Kidney (tissue), 14 donors: Measurements from ENCODE around the gene C16orf86. TPM values are rescaled to one million over a fixed set of nuclear protein-coding genes. Genes with fewer than 3 reads are reported as not detected.

ENCODE experiments used
- DNase-seq, 5 donors: peaks; one replicate each; pipeline ENCODE4 v3.0.0-alpha.2; 2013 to 2020
- FAIRE-seq: peaks from 2 replicates; lab custom pipeline; 2012; peaks lifted over from hg19 to GRCh38; lab: Jason Lieb, UNC
- H3K27ac ChIP-seq, 2 donors: one replicate each; pipeline ENCODE4 v1.7.0; 2013; ENCODE audit warnings: low read depth in 2 of 2, low read length in 2 of 2, inconsistent platforms in 1 of 2
- H3K27me3 ChIP-seq: one replicate; pipeline ENCODE4 v1.7.1; 2013; ENCODE audit warnings: low read length, inconsistent platforms; ENCODE audit not compliant: control insufficient read depth, insufficient read depth
- H3K36me3 ChIP-seq, 3 donors: one replicate each; pipeline versions ENCODE4 v1.7.0 to v1.7.1; 2013; ENCODE audit warnings: low read length in 3 of 3, control low read depth in 1 of 3, inconsistent platforms in 1 of 3; ENCODE audit not compliant: insufficient read depth in 3 of 3, control insufficient read depth in 2 of 3
- H3K4me1 ChIP-seq, 3 donors: one replicate each; pipeline versions ENCODE4 v1.7.0 to v1.7.1; 2013; ENCODE audit warnings: low read length in 3 of 3, inconsistent platforms in 1 of 3, low read depth in 1 of 3; ENCODE audit not compliant: control insufficient read depth in 2 of 3, insufficient read depth in 2 of 3
- H3K4me3 ChIP-seq, 3 donors: one replicate each; pipeline versions ENCODE4 v1.7.0 to v1.8.1; 2013; ENCODE audit warnings: low read length in 3 of 3, control low read depth in 1 of 3, inconsistent platforms in 1 of 3
- H3K9ac ChIP-seq, 3 donors: one replicate each; pipeline versions ENCODE4 v1.7.0 to v1.7.1; 2013; ENCODE audit warnings: low read length in 3 of 3, control low read depth in 1 of 3, inconsistent platforms in 1 of 3
- H3K9me3 ChIP-seq, 3 donors: one replicate each; pipeline versions ENCODE4 v1.7.0 to v1.7.1; 2013; ENCODE audit warnings: low read length in 3 of 3, control low read depth in 1 of 3, inconsistent platforms in 1 of 3; ENCODE audit not compliant: control insufficient read depth in 2 of 3, insufficient read depth in 1 of 3
- CTCF ChIP-seq: IDR thresholded peaks from 3 replicates; pipeline ENCODE4 v1.5.1; 2012; ENCODE audit warnings: mild to moderate bottlenecking, moderate library complexity, borderline replicate concordance; ENCODE audit not compliant: insufficient read depth; ENCODE audit errors: extremely low read depth
- intact Hi-C: fragments of 100-400 bp; cut with DNase I; formaldehyde crosslinking; loops from one replicate; pipeline ENCODE4 v1.11.1; 2022
- polyA plus RNA-seq: library from polyadenylated mRNA; stranded (reverse); fragments of 350-450 nt; fragmentation: Illumina TruSeq; extraction: RNeasy Lipid Tissue Mini Kit (QIAGEN cat#74804); gene quantifications from one replicate; pipeline ENCODE4 v1.2.3, GENCODE V29; 2014; ENCODE audit warnings: low read depth, low replicate concordance; ENCODE audit not compliant: insufficient read depth
- total RNA-seq: library from RNA; stranded (reverse); fragmentation: NEBNext Ultra II Directional; extraction: Animal tissue kit (Norgen Biotek cat#: 25700); gene quantifications from one replicate; pipeline ENCODE4 v1.2.1, GENCODE V29; 2021
- donor health status: control.
- donor health status: control.
- donor health status: control.
- donor health status: control.
- donor health status: control.
- donor health status: DM: yes; HTN: yes; CAD: no.
- donor health status: Normal renal cell carcinoma (clear cell type).

The C16orf86 gene
- total and polyA plus RNA-seq, 2 donors from 2014 or later, result 6.6 to 11.2 TPM

GRCh38 chr16:67652578-67653127, 14.0 kb upstream of the C16orf86 start:
- Histone ChIP-seq H3K27ac (no peak overlapping the region), H3K27me3 (peaks cover 21% of the 10 kb centered on the region), H3K9me3 (no peaks in the 10 kb centered on the region), H3K4me3 (no peak overlapping the region), H3K9ac (no peak overlapping the region), H3K36me3 (no peaks in the 10 kb centered on the region), H3K4me1 (peaks cover 0 to 7% (median 4%) of the 10 kb centered on the region in 3 donors)
- no peak for FAIRE-seq
- intact Hi-C loops, result no loop called here
- peak in 4 of 5 donors; percentile 41 to 67 (median 58) for DNase-seq
- TF ChIP-seq CTCF, result no peak

- no peaks in the 10 kb centered on the region for H3K9me3 ChIP-seq
- intact Hi-C loops, result no loop called here
- TF ChIP-seq CTCF, result no peak
- no peaks in the 10 kb centered on the region for H3K36me3 ChIP-seq
- H3K4me3 ChIP-seq, result no peak overlapping the region
- H3K9ac ChIP-seq, result no peak overlapping the region
- DNase-seq (peak in 3 of 5 donors; percentile 42 to 79 (median 76)), FAIRE-seq (no peak)
- H3K27me3 ChIP-seq, result peaks cover 19% of the 10 kb centered on the region
- peaks cover 0 to 7% (median 4%) of the 10 kb centered on the region in 3 donors for H3K4me1 ChIP-seq
- H3K27ac ChIP-seq, result no peak overlapping the region
These were observed 13.4 kb upstream of the C16orf86 start for GRCh38 chr16:67653128-67653788.

- Histone ChIP-seq H3K9me3 (no peaks in the 10 kb centered on the region), H3K4me3 (no peak overlapping the region), H3K27me3 (peaks cover 19% of the 10 kb centered on the region), H3K36me3 (no peaks in the 10 kb centered on the region), H3K4me1 (peaks cover 0 to 9% (median 4%) of the 10 kb centered on the region in 3 donors), H3K9ac (no peak overlapping the region), H3K27ac (no peak overlapping the region)
- peak in 1 of 5 donors; percentile 62 for DNase-seq
- TF ChIP-seq CTCF, result no peak
- intact Hi-C loops, result no loop called here
- no peak for FAIRE-seq
These were observed 12.7 kb upstream of the C16orf86 start for GRCh38 chr16:67653789-67654402.
